ENCODE results near the gene CACNA1C. TPM values are rescaled to one million over a fixed set of nuclear protein-coding genes. Genes with fewer than 3 reads are reported as not detected.

CACNA1C gene
- total RNA-seq, 1 donor from 2014 or later, result 11.7 TPM

DNA sequence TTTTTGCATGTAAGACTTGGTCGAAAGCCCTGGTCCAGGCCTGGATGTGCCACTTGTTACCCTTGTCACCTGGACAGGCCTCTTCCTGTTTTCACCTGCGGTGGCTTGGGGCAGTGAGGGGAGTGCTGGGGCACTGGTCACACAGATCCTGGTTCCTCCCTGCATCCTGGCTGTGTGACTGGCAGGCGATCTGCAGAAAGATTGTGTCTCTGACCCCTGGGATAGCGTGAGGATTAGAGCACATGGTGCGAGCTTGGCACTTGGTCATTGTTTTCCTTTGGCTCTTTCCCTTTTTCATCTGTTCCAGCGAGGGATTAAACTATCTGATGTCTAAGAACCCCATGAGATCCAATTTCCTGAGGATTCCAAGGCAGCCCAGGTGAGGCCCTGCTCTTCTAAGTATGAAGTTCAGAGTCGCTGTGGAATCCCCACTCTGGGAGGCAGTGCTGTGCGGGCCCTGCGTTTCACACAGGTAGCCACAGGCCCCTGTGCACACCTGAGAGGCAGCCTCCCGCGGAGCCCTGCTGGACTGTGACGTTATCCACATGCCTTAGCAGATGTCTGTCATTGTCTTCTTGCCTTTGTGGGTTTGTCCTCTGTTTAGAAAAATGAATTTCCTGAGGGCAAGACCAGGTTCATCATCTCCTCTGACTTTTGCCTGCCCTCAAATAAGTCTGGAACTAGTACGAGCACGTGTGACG, 288.4 kb downstream of the CACNA1C start:
- H3K4me1 Mint-ChIP-seq (ENCODE audit: low read depth), result no peaks in the 10 kb centered on the region
- DNase-seq (ENCODE audit: low spot score, unreplicated experiment), result no peak
- H3K36me3 Mint-ChIP-seq (ENCODE audit: insufficient read depth), result no peaks in the 10 kb centered on the region
- TF ChIP-seq, protein P1, sequence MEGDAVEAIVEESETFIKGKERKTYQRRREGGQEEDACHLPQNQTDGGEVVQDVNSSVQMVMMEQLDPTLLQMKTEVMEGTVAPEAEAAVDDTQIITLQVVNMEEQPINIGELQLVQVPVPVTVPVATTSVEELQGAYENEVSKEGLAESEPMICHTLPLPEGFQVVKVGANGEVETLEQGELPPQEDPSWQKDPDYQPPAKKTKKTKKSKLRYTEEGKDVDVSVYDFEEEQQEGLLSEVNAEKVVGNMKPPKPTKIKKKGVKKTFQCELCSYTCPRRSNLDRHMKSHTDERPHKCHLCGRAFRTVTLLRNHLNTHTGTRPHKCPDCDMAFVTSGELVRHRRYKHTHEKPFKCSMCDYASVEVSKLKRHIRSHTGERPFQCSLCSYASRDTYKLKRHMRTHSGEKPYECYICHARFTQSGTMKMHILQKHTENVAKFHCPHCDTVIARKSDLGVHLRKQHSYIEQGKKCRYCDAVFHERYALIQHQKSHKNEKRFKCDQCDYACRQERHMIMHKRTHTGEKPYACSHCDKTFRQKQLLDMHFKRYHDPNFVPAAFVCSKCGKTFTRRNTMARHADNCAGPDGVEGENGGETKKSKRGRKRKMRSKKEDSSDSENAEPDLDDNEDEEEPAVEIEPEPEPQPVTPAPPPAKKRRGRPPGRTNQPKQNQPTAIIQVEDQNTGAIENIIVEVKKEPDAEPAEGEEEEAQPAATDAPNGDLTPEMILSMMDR (IDR thresholded peaks at IDR 0.05; ENCODE audit: unreplicated experiment), result no peak
- H3K27me3 Mint-ChIP-seq, result peaks cover 29% of the 10 kb centered on the region
- no peak overlapping the region for H3K27ac Mint-ChIP-seq
- H3K9me3 Mint-ChIP-seq (ENCODE audit: low read depth), result no peaks in the 10 kb centered on the region
- H3K4me3 Mint-ChIP-seq (ENCODE audit: low read depth), result no peak overlapping the region

DNA sequence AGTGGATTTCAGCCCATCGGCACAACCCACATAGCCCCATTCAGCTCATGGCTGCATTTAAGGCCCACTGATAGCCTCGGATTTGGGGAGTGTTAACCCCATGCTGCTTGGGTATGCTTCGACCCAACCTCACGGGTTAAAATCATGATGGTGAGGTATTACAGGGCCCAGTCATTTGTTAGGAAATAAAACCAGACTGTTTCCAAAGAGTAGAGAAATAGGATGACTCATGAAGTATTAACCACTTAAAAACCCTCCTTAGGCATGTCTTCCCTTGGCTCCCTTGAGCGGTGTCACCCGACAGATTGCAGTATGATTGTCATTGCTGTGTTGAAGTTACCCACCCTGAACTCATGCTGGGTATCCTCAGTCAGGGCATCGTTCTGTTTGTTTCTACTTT, 289.1 kb downstream of the CACNA1C start:
- no peak for DNase-seq (ENCODE audit: low spot score, unreplicated experiment)
- no peaks in the 10 kb centered on the region for H3K4me1 Mint-ChIP-seq (ENCODE audit: low read depth)
- H3K4me3 Mint-ChIP-seq (ENCODE audit: low read depth), result no peak overlapping the region
- TF ChIP-seq, protein P1 (IDR thresholded peaks at IDR 0.05; ENCODE audit: unreplicated experiment), result no peak
- H3K27ac Mint-ChIP-seq, result no peak overlapping the region
- peaks cover 30% of the 10 kb centered on the region for H3K27me3 Mint-ChIP-seq
- H3K36me3 Mint-ChIP-seq (ENCODE audit: insufficient read depth), result no peaks in the 10 kb centered on the region
- no peaks in the 10 kb centered on the region for H3K9me3 Mint-ChIP-seq (ENCODE audit: low read depth)

DNA sequence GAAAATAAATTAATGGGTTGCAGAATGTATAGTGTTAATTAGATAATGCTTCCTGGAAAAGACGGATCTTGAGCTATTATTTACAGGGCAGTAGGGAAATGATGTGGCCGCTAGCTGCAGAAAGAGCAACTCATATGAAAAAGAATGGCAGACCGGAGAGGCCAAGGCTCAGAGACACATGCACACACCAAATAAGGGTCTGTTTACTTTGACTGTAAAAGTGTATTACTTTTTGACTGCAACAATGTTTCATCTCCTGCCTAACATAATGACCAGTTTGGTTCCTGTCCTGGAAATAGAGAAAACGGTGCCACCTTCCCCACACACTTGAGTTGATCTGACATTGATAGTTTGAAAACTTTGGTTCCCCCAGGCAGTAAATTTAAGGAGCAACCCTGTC, 290.9 kb downstream of the CACNA1C start:
- Mint-ChIP-seq H3K4me3 (ENCODE audit: low read depth) (no peak overlapping the region), H3K9me3 (ENCODE audit: low read depth) (no peaks in the 10 kb centered on the region), H3K27me3 (peaks cover 27% of the 10 kb centered on the region), H3K4me1 (ENCODE audit: low read depth) (no peaks in the 10 kb centered on the region), H3K27ac (no peak overlapping the region), H3K36me3 (ENCODE audit: insufficient read depth) (no peaks in the 10 kb centered on the region)
- TF ChIP-seq, protein P1 (IDR thresholded peaks at IDR 0.05; ENCODE audit: unreplicated experiment), result no peak
- no peak for DNase-seq (ENCODE audit: low spot score, unreplicated experiment)

DNA sequence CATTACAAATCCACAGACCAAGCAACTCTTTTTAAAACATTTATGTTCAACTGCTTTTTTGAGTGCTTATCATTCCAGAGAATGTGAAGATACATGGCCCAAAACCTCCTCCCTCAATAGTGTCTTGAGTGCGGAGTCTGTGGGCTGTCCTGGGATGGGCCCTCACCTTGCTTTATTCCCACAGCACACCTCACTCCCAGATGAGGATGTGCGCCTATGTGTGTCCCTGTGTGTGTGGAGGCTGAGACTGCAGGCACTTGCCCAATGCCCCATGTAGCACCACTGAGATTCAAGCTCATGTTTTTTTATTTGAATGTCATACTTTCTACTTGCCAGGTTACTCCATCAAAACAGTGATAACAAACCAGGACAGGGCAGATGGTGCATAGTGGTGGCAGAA, 291.7 kb downstream of the CACNA1C start:
- DNase-seq (ENCODE audit: low spot score, unreplicated experiment), result no peak
- Mint-ChIP-seq H3K36me3 (ENCODE audit: insufficient read depth) (no peaks in the 10 kb centered on the region), H3K27me3 (peaks cover 29% of the 10 kb centered on the region)

GRCh38 chr12:2344885-2345284, 292.1 kb downstream of the CACNA1C start:
- H3K4me1 Mint-ChIP-seq (ENCODE audit: low read depth), result no peaks in the 10 kb centered on the region
- DNase-seq (ENCODE audit: low spot score, unreplicated experiment), result no peak
- no peaks in the 10 kb centered on the region for H3K9me3 Mint-ChIP-seq (ENCODE audit: low read depth)
- peaks cover 32% of the 10 kb centered on the region for H3K27me3 Mint-ChIP-seq
- no peak overlapping the region for H3K4me3 Mint-ChIP-seq (ENCODE audit: low read depth)
- H3K27ac Mint-ChIP-seq, result no peak overlapping the region
- TF ChIP-seq, protein P1 (IDR thresholded peaks at IDR 0.05; ENCODE audit: unreplicated experiment), result no peak
- no peaks in the 10 kb centered on the region for H3K36me3 Mint-ChIP-seq (ENCODE audit: insufficient read depth)

More for the DNA sequence above, 291.7 kb downstream of the CACNA1C start:
- Mint-ChIP-seq H3K27ac (peak overlapping the region; percentile 41), H3K4me1 (ENCODE audit: low read depth) (no peaks in the 10 kb centered on the region), H3K4me3 (ENCODE audit: low read depth) (no peak overlapping the region), H3K9me3 (ENCODE audit: low read depth) (no peaks in the 10 kb centered on the region)
- TF ChIP-seq, protein P1 (IDR thresholded peaks at IDR 0.05; ENCODE audit: unreplicated experiment), result no peak

Data from progenitor cell of endocrine pancreas (in vitro differentiated cells).